DND-41 (cell line): ENCODE measurements around the gene CACTIN.
A peak's percentile ranks its signal among the peaks of the same experiment; 100 is the strongest.

Experiments
- ATAC-seq: fragments of 200-7000 bp; cut with Tn5 transposase; 3 replicates; pipeline ENCODE4 v1.9.1; 2021; ENCODE audit warnings: low read depth; ENCODE audit not compliant: insufficient read depth
- DNase-seq: peaks from one replicate; pipeline ENCODE4 v3.0.0-alpha.2; 2020
- H2AFZ ChIP-seq: 2 replicates; pipeline ENCODE4 v1.6.0; 2012; ENCODE audit warnings: low read depth, low read length
- H3K27ac ChIP-seq: 2 replicates; pipeline ENCODE4 v1.5.1; 2012; ENCODE audit warnings: low read length, inconsistent platforms
- H3K27me3 ChIP-seq: fragments of 200-600 bp; sonication (generic); 2 replicates; pipeline ENCODE4 v1.6.0; 2012; ENCODE audit warnings: low read length, mild to moderate bottlenecking, inconsistent platforms; ENCODE audit not compliant: insufficient read depth, poor library complexity
- H3K36me3 ChIP-seq: 2 replicates; pipeline ENCODE4 v1.5.1; 2012; ENCODE audit warnings: low read length, inconsistent platforms; ENCODE audit not compliant: insufficient read depth
- H3K4me1 ChIP-seq: 2 replicates; pipeline ENCODE4 v1.5.1; 2012; ENCODE audit warnings: mild to moderate bottlenecking, low read length; ENCODE audit not compliant: insufficient read depth
- H3K4me2 ChIP-seq: 2 replicates; pipeline ENCODE4 v1.6.0; 2012; ENCODE audit warnings: mild to moderate bottlenecking, moderate library complexity, low read length, inconsistent platforms; ENCODE audit not compliant: insufficient read depth
- H3K4me3 ChIP-seq, 2 experiments: fragments of 200-600 bp in 1 of 2; shearing (Covaris generic) in 1 of 2; 2 replicates each; pipeline ENCODE4 v1.5.1; 2012 to 2016; ENCODE audit warnings: inconsistent platforms in 2 of 2, low read length in 2 of 2, mild to moderate bottlenecking in 2 of 2, low read depth in 1 of 2, moderate library complexity in 1 of 2
- H3K79me2 ChIP-seq: 2 replicates; pipeline ENCODE4 v1.6.0; 2012; ENCODE audit warnings: low read length, inconsistent platforms; ENCODE audit not compliant: insufficient read depth
- H3K9ac ChIP-seq: 2 replicates; pipeline ENCODE4 v1.6.0; 2012; ENCODE audit warnings: low read depth, mild to moderate bottlenecking, inconsistent platforms, low read length, moderate library complexity
- H3K9me3 ChIP-seq: 2 replicates; pipeline ENCODE4 v1.5.1; 2012; ENCODE audit warnings: low read length, moderate library complexity, mild to moderate bottlenecking, inconsistent platforms; ENCODE audit not compliant: insufficient read depth, severe bottlenecking
- H4K20me1 ChIP-seq: 2 replicates; pipeline ENCODE4 v1.6.0; 2012; ENCODE audit warnings: low read length; ENCODE audit not compliant: insufficient read depth
- CTCF ChIP-seq: IDR thresholded peaks from 2 replicates; pipeline ENCODE4 v1.5.1; 2012; ENCODE audit warnings: borderline replicate concordance, low read length, moderate library complexity, mild to moderate bottlenecking; ENCODE audit not compliant: poor library complexity, severe bottlenecking; ENCODE audit errors: extremely low read depth
- EZH2 ChIP-seq: IDR thresholded peaks from 3 replicates; pipeline ENCODE4 v1.6.1; 2012; ENCODE audit warnings: borderline replicate concordance, low read depth, mild to moderate bottlenecking, moderate library complexity, low read length, inconsistent platforms; ENCODE audit not compliant: severe bottlenecking

CACTIN gene

GRCh38 chr19:3599776-3600187 lies 26.8 kb downstream of the CACTIN start:
- H3K4me2 ChIP-seq, result no peak overlapping the region
- H3K4me3 ChIP-seq, result no peak overlapping the region
- no peaks in the 10 kb centered on the region for H3K79me2 ChIP-seq
- no peak overlapping the region for H3K9ac ChIP-seq
- DNase-seq, result no peak
- no peak overlapping the region for H2AFZ ChIP-seq
- no peaks in the 10 kb centered on the region for H3K36me3 ChIP-seq
- no peak for ATAC-seq
- no peaks in the 10 kb centered on the region for H4K20me1 ChIP-seq
- H3K9me3 ChIP-seq, result no peaks in the 10 kb centered on the region
- no peaks in the 10 kb centered on the region for H3K27me3 ChIP-seq
- H3K27ac ChIP-seq, result no peak overlapping the region
- H3K4me1 ChIP-seq, result no peaks in the 10 kb centered on the region
- TF ChIP-seq EZH2 (no peak), CTCF (peak; percentile 24)

GRCh38 chr19:3595521-3596061 lies 31.0 kb downstream of the CACTIN start:
- ATAC-seq, result no peak
- H3K4me2 ChIP-seq, result no peak overlapping the region
- H3K4me1 ChIP-seq, result no peaks in the 10 kb centered on the region
- no peak for DNase-seq
- no peak overlapping the region for H3K9ac ChIP-seq
- no peak for TF ChIP-seq EZH2
- no peak for TF ChIP-seq CTCF
- H3K27ac ChIP-seq, result no peak overlapping the region
- H3K4me3 ChIP-seq, result no peak overlapping the region
- H3K36me3 ChIP-seq, result no peaks in the 10 kb centered on the region
- H3K27me3 ChIP-seq, result no peaks in the 10 kb centered on the region
- peaks cover 4% of the 10 kb centered on the region for H3K9me3 ChIP-seq
- no peaks in the 10 kb centered on the region for H4K20me1 ChIP-seq
- H3K79me2 ChIP-seq, result no peaks in the 10 kb centered on the region
- H2AFZ ChIP-seq, result no peak overlapping the region

- no peak for ATAC-seq
- Histone ChIP-seq H4K20me1 (no peaks in the 10 kb centered on the region), H3K27ac (no peak overlapping the region), H3K9ac (no peak overlapping the region), H3K4me2 (no peak overlapping the region), H3K4me3 (no peak overlapping the region), H2AFZ (no peak overlapping the region), H3K36me3 (no peaks in the 10 kb centered on the region), H3K9me3 (peaks cover 4% of the 10 kb centered on the region), H3K4me1 (no peaks in the 10 kb centered on the region), H3K27me3 (no peaks in the 10 kb centered on the region), H3K79me2 (no peaks in the 10 kb centered on the region)
- DNase-seq, result no peak
- no peak for TF ChIP-seq CTCF
- TF ChIP-seq EZH2, result no peak
These were observed 33.4 kb downstream of the CACTIN start for GRCh38 chr19:3593156-3593555.
